Ishikawa (cell line): ENCODE data around the gene TNFSF11.

Experiments
- CEBPB ChIP-seq: IDR thresholded peaks from 2 replicates; pipeline ENCODE4 v1.6.1; 2012
- CREB1 ChIP-seq: IDR thresholded peaks from 2 replicates; pipeline ENCODE4 v1.6.1; 2012; ENCODE audit warnings: low read depth
- EGR1 ChIP-seq: IDR thresholded peaks from 2 replicates; pipeline ENCODE4 v1.6.1; 2012
- EP300 ChIP-seq: IDR thresholded peaks from 2 replicates; pipeline ENCODE4 v1.6.1; 2012; ENCODE audit warnings: borderline replicate concordance
- FOXM1 ChIP-seq: IDR thresholded peaks from 2 replicates; pipeline ENCODE4 v1.6.1; 2012; ENCODE audit warnings: low read depth, borderline replicate concordance
- NFIC ChIP-seq: IDR thresholded peaks from 2 replicates; pipeline ENCODE4 v1.6.1; 2012
- RAD21 ChIP-seq: IDR thresholded peaks from 2 replicates; pipeline ENCODE4 v1.6.1; 2012; ENCODE audit warnings: low read depth
- TAF1 ChIP-seq: IDR thresholded peaks from 2 replicates; pipeline ENCODE4 v1.6.1; 2012; ENCODE audit warnings: low read depth, mild to moderate bottlenecking
- TCF12 ChIP-seq: IDR thresholded peaks from 2 replicates; pipeline ENCODE4 v1.6.1; 2012; ENCODE audit warnings: low read depth
- TEAD4 ChIP-seq: IDR thresholded peaks from 2 replicates; pipeline ENCODE4 v1.6.1; 2012
- YY1 ChIP-seq: IDR thresholded peaks from 2 replicates; pipeline ENCODE4 v1.6.1; 2012; ENCODE audit warnings: low read depth
- ZBTB7A ChIP-seq: IDR thresholded peaks from 2 replicates; pipeline ENCODE4 v1.6.1; 2012; ENCODE audit warnings: low read depth
- TF ChIP-seq, protein P1 (sequence below): IDR thresholded peaks from 2 replicates; pipeline ENCODE4 v1.6.1; 2012
- TF ChIP-seq, protein P2 (sequence below): IDR thresholded peaks from 2 replicates; pipeline ENCODE4 v1.6.1; 2012; ENCODE audit warnings: low read depth, mild to moderate bottlenecking
- TF ChIP-seq, protein P3 (sequence below): IDR thresholded peaks from 2 replicates; pipeline ENCODE4 v1.6.1; 2012

TNFSF11 gene

DNA sequence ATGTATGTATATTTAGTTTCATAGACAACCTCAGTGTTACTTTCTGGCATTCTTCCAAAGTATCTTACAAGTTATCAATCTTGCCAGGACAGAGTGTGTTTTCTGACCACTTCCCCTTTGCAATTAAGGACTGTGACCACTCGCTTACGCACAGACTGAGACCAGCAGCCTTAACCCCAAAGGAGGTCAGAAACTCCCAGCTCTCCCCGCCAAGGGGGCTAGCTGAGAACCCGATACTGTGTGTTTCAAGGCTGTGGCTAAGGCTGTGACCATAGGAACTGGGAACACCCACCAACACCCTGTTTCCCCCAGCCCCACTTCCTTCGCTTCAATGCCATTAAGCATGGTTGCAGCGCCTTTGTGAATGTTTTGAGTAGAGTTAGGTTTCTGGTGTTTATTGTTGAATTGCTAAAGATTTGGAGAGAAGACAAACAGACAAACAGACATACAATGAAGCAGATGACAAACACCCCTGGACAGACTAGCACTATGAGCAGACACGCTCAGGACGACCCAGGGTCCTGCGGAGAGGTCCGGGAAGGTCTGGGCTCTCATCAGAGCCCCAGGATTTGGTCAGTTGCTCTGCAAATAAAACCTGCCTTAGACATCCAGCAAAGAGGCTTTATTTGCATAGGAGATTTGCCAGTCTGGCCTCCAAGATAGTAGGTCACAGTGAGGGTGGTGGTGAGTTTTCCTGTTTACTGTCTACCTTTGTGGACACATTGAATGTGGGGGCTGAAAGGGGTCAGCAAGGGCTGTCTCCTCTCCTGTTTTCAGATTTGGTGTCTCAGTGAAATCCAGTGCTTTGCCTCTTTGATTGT, 25.0 kb upstream of the TNFSF11 start:
- TF ChIP-seq ZBTB7A, result no peak
- TF ChIP-seq, protein P1, sequence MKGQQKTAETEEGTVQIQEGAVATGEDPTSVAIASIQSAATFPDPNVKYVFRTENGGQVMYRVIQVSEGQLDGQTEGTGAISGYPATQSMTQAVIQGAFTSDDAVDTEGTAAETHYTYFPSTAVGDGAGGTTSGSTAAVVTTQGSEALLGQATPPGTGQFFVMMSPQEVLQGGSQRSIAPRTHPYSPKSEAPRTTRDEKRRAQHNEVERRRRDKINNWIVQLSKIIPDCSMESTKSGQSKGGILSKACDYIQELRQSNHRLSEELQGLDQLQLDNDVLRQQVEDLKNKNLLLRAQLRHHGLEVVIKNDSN, result no peak
- no peak for TF ChIP-seq YY1
- no peak for TF ChIP-seq TAF1
- TF ChIP-seq RAD21, result no peak
- no peak for TF ChIP-seq EP300
- TF ChIP-seq EGR1, result no peak
- no peak for TF ChIP-seq TCF12
- no peak for TF ChIP-seq CEBPB
- TF ChIP-seq, protein P2, sequence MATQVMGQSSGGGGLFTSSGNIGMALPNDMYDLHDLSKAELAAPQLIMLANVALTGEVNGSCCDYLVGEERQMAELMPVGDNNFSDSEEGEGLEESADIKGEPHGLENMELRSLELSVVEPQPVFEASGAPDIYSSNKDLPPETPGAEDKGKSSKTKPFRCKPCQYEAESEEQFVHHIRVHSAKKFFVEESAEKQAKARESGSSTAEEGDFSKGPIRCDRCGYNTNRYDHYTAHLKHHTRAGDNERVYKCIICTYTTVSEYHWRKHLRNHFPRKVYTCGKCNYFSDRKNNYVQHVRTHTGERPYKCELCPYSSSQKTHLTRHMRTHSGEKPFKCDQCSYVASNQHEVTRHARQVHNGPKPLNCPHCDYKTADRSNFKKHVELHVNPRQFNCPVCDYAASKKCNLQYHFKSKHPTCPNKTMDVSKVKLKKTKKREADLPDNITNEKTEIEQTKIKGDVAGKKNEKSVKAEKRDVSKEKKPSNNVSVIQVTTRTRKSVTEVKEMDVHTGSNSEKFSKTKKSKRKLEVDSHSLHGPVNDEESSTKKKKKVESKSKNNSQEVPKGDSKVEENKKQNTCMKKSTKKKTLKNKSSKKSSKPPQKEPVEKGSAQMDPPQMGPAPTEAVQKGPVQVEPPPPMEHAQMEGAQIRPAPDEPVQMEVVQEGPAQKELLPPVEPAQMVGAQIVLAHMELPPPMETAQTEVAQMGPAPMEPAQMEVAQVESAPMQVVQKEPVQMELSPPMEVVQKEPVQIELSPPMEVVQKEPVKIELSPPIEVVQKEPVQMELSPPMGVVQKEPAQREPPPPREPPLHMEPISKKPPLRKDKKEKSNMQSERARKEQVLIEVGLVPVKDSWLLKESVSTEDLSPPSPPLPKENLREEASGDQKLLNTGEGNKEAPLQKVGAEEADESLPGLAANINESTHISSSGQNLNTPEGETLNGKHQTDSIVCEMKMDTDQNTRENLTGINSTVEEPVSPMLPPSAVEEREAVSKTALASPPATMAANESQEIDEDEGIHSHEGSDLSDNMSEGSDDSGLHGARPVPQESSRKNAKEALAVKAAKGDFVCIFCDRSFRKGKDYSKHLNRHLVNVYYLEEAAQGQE, result no peak
- TF ChIP-seq FOXM1, result no peak
- TF ChIP-seq, protein P3, sequence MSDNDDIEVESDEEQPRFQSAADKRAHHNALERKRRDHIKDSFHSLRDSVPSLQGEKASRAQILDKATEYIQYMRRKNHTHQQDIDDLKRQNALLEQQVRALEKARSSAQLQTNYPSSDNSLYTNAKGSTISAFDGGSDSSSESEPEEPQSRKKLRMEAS, result no peak
- no peak for TF ChIP-seq CREB1
- no peak for TF ChIP-seq NFIC
- TF ChIP-seq TEAD4, result no peak

DNA sequence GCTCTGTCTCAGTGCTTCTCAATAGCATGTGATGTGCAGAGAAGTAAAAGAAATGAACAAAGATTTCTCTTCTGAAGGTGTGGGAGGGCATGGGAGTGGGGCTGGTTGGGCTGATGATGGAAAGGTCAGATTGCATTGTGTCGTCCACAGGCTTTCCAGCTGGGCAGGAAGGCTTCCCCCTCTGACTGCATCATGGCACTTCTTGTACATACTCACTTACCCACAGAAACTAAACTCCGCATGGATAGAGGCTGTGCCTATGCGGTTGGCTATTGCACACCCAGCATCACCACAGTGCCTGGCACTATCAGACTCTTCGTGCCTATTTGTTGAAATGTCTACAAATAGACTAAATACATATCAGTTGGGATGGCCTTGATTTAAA, 24.4 kb upstream of the TNFSF11 start:
- TF ChIP-seq TAF1 (no peak), RAD21 (no peak), ZBTB7A (no peak), YY1 (no peak), EGR1 (no peak), NFIC (no peak), TEAD4 (no peak), CREB1 (no peak), FOXM1 (no peak), EP300 (no peak), TCF12 (no peak), CEBPB (no peak)
- TF ChIP-seq, protein P2, result no peak
- TF ChIP-seq, protein P1, result no peak
- TF ChIP-seq, protein P3, result no peak

DNA sequence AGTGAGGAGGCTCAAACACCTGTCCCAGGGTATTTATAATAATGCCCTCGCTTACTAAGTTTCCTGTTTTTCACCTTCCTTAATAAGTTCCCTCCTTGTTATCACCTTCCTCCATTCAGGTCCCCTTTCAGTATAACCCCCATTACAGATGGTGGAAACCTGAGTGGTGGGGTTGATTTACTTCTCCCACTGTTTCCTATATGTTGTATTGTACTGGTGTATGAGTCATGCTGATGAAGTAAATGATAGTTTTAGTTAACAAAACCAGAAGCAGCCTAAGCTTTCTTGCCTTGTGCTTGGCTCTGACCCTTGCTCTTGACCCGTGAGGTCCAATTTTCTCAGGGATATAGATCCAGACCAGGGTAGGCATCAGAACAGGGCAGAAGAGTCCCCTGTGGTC, 22.3 kb upstream of the TNFSF11 start:
- TF ChIP-seq NFIC, result no peak
- no peak for TF ChIP-seq EGR1
- TF ChIP-seq, protein P2, result no peak
- TF ChIP-seq TCF12, result no peak
- TF ChIP-seq CEBPB, result no peak
- TF ChIP-seq YY1, result no peak
- TF ChIP-seq TAF1, result no peak
- no peak for TF ChIP-seq EP300
- TF ChIP-seq RAD21, result no peak
- TF ChIP-seq TEAD4, result no peak
- no peak for TF ChIP-seq ZBTB7A
- TF ChIP-seq, protein P1, result no peak
- TF ChIP-seq CREB1, result no peak
- no peak for TF ChIP-seq FOXM1
- TF ChIP-seq, protein P3, result no peak
